LNCaP clone FGC (cell line): ENCODE measurements around the gene WFDC6.
"Not testable (repeated sequence)": the region's sequence is repeated elsewhere in the genome, so short reads cannot be mapped to it uniquely, and the experiment has no call there.

Experiments used
- DNase-seq: peaks from one replicate; pipeline ENCODE4 v3.0.0-alpha.2; 2011; ENCODE audit warnings: low read depth
- H3K4me3 ChIP-seq: 2 replicates; pipeline ENCODE4 v1.5.1; 2011; ENCODE audit warnings: mild to moderate bottlenecking, low read depth, low read length, control low read depth
- CTCF ChIP-seq: IDR thresholded peaks from 2 replicates; pipeline ENCODE4 v1.5.1; 2012; ENCODE audit warnings: mild to moderate bottlenecking; ENCODE audit not compliant: control insufficient read depth, insufficient read depth; ENCODE audit errors: extremely low read depth

WFDC6 gene

GRCh38 chr20:45539382-45539781 lies at the start of gene WFDC6:
WFDC6 (minus strand) TSS chr20:45539482; CDS start chr20:45539407, 75 bp downstream.
- TF ChIP-seq CTCF = no peak
- H3K4me3 ChIP-seq = no peak within 1 kb of the TSS
- DNase-seq = no peak

GRCh38 chr20:45588800-45589199 lies 49.5 kb upstream of the WFDC6 start:
- TF ChIP-seq CTCF = no peak
- no peak overlapping the region for H3K4me3 ChIP-seq
- no peak for DNase-seq

- not testable (repeated sequence) for DNase-seq, H3K4me3 ChIP-seq
These were observed 46.7 kb upstream of the WFDC6 start for GRCh38 chr20:45585986-45586385.

- DNase-seq, H3K4me3 ChIP-seq: not testable (repeated sequence)
These were observed 45.0 kb upstream of the WFDC6 start for GRCh38 chr20:45584294-45584693.

- DNase-seq = no peak
- H3K4me3 ChIP-seq = no peak overlapping the region
- no peak for TF ChIP-seq CTCF
These were observed 44.2 kb upstream of the WFDC6 start for GRCh38 chr20:45583502-45583901.

GRCh38 chr20:45581702-45582101 lies 42.4 kb upstream of the WFDC6 start:
- no peak for TF ChIP-seq CTCF
- H3K4me3 ChIP-seq = no peak overlapping the region
- DNase-seq = no peak

GRCh38 chr20:45579184-45579583 lies 39.9 kb upstream of the WFDC6 start, which contains the start of gene WFDC8:
WFDC8 (minus strand) TSS chr20:45579284; CDS start chr20:45579247, 37 bp downstream.
- H3K4me3 ChIP-seq = no peak within 1 kb of the TSS
- no peak for TF ChIP-seq CTCF
- no peak for DNase-seq

GRCh38 chr20:45578231-45578630 lies 38.9 kb upstream of the WFDC6 start:
- no peak for TF ChIP-seq CTCF
- DNase-seq = no peak
- no peak overlapping the region for H3K4me3 ChIP-seq
